Erythroblast (primary cell): ENCODE results near the gene DTD1.

Experiments used
- DNase-seq, 2 experiments: peaks; one replicate each; lab custom pipeline; 2025; lab: John Stamatoyannopoulos, UW
- GATA1 ChIP-seq: IDR thresholded peaks from 2 replicates; pipeline ENCODE4 v1.6.1; 2011; ENCODE audit warnings: low read depth, mild to moderate bottlenecking, control low read depth, low read length, moderate library complexity
- POLR2A ChIP-seq: IDR thresholded peaks from 2 replicates; pipeline ENCODE4 v1.6.1; 2011; ENCODE audit warnings: mild to moderate bottlenecking, low read length

Gene DTD1

DNA sequence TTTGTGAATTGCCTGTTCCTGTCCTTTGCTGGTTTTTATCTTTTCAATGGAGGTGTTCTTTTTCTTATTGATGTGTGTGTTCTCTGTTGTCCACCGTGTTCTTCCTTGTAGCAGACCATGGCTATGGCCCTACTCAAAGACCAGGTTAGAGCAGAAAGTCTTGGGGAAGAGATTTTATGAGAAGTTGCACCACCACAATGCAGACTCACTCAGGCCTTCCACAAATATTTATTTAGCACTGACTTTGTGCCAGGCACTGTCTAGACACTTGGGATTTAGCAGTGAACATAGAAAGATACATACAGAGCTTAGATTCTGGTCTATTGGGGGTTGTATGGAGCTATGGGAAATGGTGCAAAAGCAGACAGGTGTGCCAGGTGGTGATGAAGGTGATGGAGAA is 98.8 kb downstream of the DTD1 start:
- no peak for TF ChIP-seq GATA1
- no peak for DNase-seq

DNA sequence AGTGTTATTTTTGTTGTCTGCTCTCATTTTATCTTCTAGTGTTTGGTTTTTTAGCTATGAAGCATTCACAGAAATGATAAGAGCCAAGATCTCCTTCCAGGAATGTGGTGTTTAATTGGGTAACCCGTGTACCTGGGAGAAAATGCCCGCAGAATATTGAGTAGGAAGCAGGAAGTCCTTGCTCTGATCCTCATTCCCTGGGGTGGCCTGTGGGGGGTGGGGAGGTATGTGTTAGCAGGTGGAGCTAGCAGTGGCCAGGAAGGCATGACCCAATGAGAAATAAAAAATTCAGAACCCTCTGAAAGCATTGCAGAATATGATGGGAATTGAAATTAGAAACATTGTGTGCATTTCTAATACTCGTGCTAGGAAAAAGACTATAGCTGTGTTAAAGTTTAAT is 100.8 kb downstream of the DTD1 start:
- no peak for DNase-seq
- no peak for TF ChIP-seq POLR2A
- no peak for TF ChIP-seq GATA1

DNA sequence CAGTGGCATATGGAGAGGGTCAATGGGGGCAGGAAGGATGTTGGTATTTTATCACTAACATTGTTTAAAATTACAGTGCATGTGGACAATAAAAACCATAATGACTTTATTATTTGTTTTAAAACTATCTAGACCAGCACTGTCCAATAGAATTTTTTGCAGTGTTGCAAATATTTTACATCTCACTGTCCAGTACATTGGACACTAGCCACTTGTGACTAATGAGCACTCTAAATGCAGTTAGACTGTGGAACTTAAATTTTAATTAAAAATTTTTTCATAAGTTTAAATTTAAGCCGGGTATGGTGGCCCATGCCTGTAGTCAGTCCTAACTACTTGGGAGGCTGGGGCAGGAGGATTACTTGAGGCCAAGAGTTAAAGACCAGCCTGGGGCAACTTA is 101.7 kb downstream of the DTD1 start:
- DNase-seq = no peak
- TF ChIP-seq POLR2A = no peak
- TF ChIP-seq GATA1 = no peak

DNA sequence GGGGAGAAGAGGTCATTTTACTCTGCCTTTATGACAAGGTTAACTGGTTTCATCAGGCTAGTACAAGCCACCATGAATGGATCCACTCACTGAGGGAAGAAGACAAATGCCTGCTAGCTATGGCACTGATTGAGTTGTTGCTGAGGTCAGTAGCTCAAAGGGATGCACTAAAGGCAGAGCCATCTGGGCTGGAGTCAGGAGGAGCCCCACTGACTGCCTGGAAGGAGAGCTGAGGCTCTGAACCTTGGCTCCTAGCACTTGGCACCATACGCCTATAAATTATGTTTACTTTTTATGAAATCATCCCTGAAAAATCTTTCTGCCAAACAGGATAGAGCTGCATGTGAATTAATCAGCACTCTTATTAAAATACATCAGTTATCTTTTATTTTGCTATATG is 104.6 kb downstream of the DTD1 start:
- TF ChIP-seq GATA1 (no peak), POLR2A (no peak)
- DNase-seq = no peak

DNA sequence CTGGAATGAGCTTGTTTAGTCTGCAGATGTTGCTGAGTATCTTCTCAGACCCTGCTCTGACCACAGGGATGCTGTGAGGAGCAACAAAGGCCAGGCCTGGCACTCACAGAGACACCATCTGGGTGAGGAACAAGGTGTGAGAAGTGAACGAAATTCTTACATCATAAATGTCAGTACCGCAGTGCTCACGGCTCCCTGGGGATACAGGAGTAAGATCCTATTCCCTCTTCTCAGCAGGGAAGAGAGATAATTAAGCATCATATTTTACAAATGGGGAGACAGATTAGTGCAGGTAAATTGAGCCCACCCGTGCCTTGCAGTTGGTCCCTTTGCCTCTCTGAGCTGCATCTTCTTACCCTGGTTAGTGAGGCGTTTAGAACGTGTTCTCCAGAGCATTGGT is 106.2 kb downstream of the DTD1 start:
- no peak for DNase-seq

DNA sequence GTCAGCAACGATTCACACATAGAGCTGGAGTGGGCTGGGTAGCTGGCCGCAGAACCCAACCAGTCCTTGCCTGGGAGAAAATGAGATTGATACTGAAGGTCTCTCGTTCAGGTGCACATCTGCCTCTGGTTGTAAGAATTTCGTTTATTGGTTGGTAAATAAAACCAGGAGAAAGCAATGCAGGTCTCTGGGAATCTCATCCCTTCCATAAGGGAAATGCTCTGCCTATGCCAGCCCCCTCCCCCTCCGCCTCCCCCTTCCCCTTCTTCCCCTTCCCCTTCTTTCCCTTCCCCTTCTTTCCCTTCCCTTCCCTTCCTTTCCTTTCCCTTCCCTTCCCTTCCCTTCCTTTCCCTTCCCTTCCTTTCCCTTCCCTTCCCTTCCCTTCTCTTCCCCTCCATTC is 107.3 kb downstream of the DTD1 start:
- DNase-seq = no peak
- TF ChIP-seq GATA1 (no peak), POLR2A (no peak)

More for the DNA sequence above, 106.2 kb downstream of the DTD1 start:
- no peak for TF ChIP-seq POLR2A
- TF ChIP-seq GATA1 = no peak

DNA sequence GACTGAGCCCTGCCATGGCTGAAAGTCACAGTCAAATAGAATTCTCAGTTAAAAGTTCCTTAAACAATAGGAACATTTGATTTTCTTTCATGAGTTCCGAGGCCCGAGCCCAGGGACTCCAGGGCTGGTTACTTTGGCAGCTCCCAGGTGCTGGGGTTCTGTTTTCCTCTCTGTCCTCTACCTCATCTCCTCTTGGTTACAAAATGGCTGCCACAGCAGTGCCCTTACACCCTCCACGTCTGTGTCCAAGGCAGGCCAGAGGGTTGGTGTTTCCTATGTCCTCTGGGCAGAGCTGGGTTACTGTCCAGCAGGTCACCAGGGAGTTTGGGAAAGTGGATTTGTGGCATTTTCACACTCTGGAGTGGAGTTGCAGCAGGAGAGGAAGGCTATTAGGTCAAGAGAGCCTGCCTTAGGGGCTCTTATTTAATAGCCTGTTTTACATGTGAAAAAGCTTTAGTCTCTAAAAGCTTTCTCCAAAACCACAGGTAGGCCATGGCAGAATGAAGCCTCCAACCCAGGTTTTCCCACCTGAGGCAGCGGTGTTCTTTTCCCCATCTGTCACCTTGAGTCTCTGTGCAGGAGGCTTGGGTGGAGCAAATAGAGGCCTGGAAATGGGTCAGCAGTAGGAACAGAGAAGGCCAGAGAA is 111.0 kb downstream of the DTD1 start:
- TF ChIP-seq GATA1 (no peak), POLR2A (no peak)
- DNase-seq = no peak

DNA sequence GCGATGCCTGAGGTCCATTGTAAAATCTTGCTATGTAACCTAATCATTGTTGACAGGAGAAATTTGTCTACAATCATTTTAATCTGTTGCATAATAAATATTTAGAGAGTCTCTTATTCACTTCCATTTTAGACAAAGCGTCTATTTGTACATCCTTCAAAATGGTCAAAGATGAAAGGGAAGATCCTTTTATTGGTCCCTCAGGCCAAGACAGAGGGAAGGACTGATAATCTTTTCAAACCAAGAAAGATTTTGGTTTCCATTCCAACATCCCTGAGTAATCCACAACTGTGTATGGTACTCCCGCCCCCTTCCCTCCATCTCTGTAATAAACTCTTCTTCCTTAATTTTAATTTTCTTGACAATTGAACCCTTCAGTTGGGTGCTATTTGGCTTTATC is 114.1 kb downstream of the DTD1 start:
- TF ChIP-seq POLR2A = no peak
- no peak for TF ChIP-seq GATA1
- no peak for DNase-seq

DNA sequence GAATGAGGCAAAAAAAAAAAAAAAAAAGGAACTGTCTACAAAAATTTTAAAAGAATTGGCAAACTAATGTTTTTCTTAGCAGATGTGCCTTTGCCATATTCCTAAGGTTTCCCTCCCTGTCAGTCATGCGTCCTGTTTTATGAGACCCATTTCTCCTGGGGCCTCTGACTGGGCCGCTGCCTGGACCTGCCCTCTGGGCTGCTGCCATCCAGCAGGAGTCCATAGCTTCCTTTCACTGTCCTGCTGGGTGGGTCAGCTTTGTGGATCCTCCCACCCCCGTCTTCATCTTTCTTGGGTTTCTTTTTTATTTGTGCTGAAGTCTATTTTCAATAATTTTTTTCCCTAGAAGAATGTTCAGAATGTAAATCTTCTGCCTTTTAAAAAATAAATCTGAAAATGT is 114.9 kb downstream of the DTD1 start:
- TF ChIP-seq POLR2A (no peak), GATA1 (no peak)
- DNase-seq = no peak

DNA sequence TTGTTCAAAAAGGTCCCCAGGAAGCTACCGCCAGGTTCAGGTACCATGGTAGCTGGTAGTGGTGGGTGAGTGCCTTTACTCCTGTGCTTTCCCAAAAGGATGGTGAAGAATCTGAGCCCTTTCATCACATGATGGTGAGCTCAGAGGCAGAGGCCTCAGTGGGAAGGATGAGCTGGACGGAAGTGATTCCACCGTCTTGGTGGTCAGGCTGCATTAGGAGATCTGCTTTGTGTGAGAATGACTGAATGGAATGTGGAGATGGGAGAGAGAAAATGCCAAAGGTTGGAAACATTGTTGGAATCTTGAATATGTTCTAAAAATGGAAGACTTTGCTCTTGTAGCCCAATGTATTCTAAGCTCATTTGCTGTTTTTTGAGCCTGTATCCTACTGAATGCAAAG is 117.6 kb downstream of the DTD1 start:
- TF ChIP-seq POLR2A (no peak), GATA1 (no peak)
- no peak for DNase-seq

DNA sequence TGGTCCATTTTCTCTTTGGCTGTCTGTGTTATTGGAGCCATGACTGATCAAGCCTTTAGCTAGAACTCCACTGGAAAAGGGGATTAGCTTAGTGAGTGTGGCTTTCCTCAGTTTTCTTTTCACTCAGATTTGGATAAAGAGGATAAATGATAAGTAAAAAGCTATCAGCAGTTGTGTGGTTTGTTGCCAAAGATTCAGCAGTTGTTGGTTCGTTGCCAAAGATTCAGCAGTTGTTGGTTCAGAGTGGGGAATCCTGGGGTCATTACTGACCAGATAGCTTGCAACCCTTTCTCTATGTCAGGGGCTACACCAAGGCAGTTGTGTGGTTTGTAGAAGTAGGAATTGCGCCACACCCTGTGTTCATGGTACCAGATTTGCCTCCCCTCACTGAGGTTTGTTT is 118.1 kb downstream of the DTD1 start:
- no peak for TF ChIP-seq GATA1
- TF ChIP-seq POLR2A = no peak
- no peak for DNase-seq

DNA sequence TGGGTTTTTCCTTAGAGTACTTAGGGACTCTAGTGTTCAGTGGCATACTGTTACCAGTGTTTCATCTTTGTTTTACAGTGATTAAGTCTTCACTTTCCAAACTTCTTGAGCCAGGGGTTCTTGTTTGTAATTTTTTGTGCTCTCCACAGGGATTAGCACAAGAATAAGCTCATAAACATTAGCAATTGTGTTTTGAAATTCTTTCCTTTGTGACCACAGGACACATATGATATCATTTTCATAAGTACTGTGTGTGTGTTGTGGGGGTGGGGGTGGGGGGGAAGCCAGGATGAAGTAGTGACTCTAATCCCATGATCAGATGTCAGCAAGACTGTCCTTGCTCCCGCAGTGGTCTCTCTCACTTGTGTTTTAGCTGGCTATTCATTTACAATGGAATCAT is 124.3 kb downstream of the DTD1 start:
- TF ChIP-seq POLR2A (no peak), GATA1 (no peak)
- no peak for DNase-seq

DNA sequence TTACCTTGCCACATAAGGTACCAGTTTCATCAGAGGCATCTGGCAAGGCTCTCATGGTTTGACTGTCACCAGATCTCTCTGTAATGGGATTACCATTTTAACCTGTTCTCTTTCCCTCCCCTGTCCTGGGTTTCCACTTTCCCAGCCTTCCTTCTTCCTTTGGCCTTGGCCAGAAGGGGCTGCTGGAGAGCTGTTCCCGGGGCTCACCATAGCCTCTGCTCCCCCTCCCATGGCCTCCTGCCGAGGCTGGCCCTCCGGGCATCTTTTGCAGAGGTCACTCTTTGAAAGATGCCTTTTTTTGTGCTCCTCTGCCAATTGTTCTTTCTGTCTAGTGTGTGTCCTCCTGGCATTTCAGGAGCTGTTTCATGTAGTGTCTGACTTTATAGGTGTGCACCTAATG is 125.0 kb downstream of the DTD1 start:
- no peak for DNase-seq
- TF ChIP-seq GATA1 (no peak), POLR2A (no peak)

DNA sequence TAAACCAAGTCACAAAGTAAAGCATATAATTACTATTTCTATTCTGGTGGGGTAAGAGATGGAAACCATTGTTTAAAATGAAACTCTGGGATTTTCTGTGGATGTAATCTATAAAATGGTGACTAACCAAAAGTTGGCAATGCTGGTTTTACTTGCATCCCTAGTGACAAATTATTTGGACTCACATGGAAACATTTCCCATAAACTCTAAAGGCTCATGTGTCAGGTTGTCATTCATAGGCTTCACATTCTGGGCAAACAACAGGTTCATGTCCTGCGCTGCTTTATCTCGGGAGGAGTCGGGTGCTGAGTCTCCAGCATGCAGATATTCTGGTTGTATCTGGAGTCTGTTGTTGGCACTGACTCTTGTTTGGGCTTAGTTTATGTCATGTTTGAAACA is 127.7 kb downstream of the DTD1 start:
- TF ChIP-seq GATA1 (no peak), POLR2A (no peak)
- DNase-seq = no peak

DNA sequence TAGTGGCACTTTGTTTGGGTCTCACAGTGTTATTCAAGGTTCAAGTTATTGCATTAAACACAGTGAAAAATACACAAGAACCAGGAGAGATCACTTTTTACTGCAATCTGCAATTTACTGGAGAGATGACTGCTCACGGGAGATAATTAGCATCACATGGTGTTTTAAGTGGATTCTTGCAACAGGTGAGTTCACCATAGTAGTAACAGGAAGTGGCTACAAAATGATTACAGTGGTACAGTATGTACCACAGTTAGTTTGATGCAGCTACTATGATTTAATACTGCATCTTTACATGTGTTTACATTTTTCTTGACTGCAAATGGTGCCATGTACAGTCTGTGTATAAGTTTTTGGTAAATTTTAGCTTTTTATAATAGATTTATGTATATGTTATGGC is 129.2 kb downstream of the DTD1 start:
- DNase-seq = no peak
- no peak for TF ChIP-seq GATA1
- no peak for TF ChIP-seq POLR2A

DNA sequence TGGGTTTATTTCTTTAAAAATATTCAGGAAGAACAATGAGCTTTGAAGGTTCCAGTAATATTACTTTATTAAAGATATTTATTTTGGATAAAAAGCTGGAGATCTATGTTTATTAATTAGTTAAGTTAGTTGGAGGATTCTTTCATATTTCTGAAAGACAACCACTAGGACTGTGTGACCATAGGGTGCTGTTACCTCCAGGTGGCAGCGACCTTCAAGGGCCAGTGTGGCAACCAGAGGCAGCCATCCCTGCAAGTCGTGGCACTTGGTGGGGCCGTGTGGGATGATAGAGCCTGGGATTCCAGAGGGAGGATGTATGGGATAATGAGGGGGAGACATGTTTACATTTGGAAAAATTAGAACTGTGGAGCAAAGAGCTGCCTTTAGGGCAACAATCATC is 130.3 kb downstream of the DTD1 start:
- peak in 1 of 2 experiments; percentile 3 for DNase-seq
- TF ChIP-seq GATA1 = no peak
